Natural killer cell (primary cell): Measurements from ENCODE around the gene SEC14L2. TPM values are rescaled to one million over a fixed set of nuclear protein-coding genes. Genes with fewer than 3 reads are reported as not detected.

Experiments
- ATAC-seq, 3 donors: fragments of 150-1000 bp in 2 of 3; fragments of 200-7000 bp in 1 of 3; cut with Tn5 transposase; 1 replicate in 1 of 3; 2 replicates in 2 of 3; pipeline ENCODE4 v1.10.0; 2021; ENCODE audit warnings: mild to moderate bottlenecking in 2 of 3, moderate library complexity in 2 of 3
- DNase-seq, 2 donors: peaks; one replicate each; pipeline versions ENCODE4 v3.0.0 to v3.0.0-alpha.2; 2013 to 2021; ENCODE audit warnings: mixed read lengths in 1 of 2
- H3K27ac ChIP-seq: one replicate; pipeline ENCODE4 v1.5.1; 2013; ENCODE audit warnings: mild to moderate bottlenecking, low read length
- H3K27me3 ChIP-seq: one replicate; pipeline ENCODE4 v1.6.1; 2013; ENCODE audit warnings: low read length; ENCODE audit not compliant: control insufficient read depth, insufficient read depth
- H3K36me3 ChIP-seq: one replicate; pipeline ENCODE4 v1.6.1; 2013; ENCODE audit warnings: low read length; ENCODE audit not compliant: control insufficient read depth, insufficient read depth
- H3K4me1 ChIP-seq: one replicate; pipeline ENCODE4 v1.6.1; 2013; ENCODE audit warnings: low read length; ENCODE audit not compliant: control insufficient read depth, insufficient read depth
- H3K4me3 ChIP-seq: one replicate; pipeline ENCODE4 v1.5.1; 2013; ENCODE audit warnings: low read length
- H3K9me3 ChIP-seq: one replicate; pipeline ENCODE4 v1.6.1; 2013; ENCODE audit warnings: low read length; ENCODE audit not compliant: control insufficient read depth, insufficient read depth
- H3K27ac Mint-ChIP-seq, 2 donors: one replicate each; pipeline ENCODE4 v1.8.0; 2022; ENCODE audit warnings: mild to moderate bottlenecking in 2 of 2, mixed read lengths in 2 of 2, moderate library complexity in 1 of 2
- H3K27me3 Mint-ChIP-seq, 2 donors: one replicate each; pipeline ENCODE4 v1.8.0; 2022; ENCODE audit warnings: low read depth in 2 of 2, mixed read lengths in 2 of 2
- H3K36me3 Mint-ChIP-seq: one replicate; pipeline ENCODE4 v1.8.0; 2022; ENCODE audit warnings: mixed read lengths
- H3K4me1 Mint-ChIP-seq, 2 donors: one replicate each; pipeline ENCODE4 v1.8.0; 2022; ENCODE audit warnings: mixed read lengths in 2 of 2
- H3K4me3 Mint-ChIP-seq: one replicate; pipeline ENCODE4 v1.8.0; 2022; ENCODE audit warnings: mild to moderate bottlenecking, moderate library complexity, mixed read lengths
- H3K9me3 Mint-ChIP-seq, 2 donors: one replicate each; pipeline ENCODE4 v1.8.0; 2022; ENCODE audit warnings: mixed read lengths in 2 of 2
- WGBS: methylation state at CpG from one replicate; pipeline ENCODE4 v1.1.7; 2013; ENCODE audit warnings: missing lambda C conversion rate; ENCODE audit not compliant: insufficient coverage; 5-methylcytosine and 5-hydroxymethylcytosine counted together
- intact Hi-C: fragments of 100-400 bp; cut with micrococcal nuclease; formaldehyde crosslinking; loops from one replicate; pipeline ENCODE4 v1.14.2; 2022
- total RNA-seq, 4 donors: library from RNA; stranded (reverse); fragments of 120-200 nt in 1 of 4; gene quantifications; one replicate each; pipeline versions ENCODE4 v1.2.3 to v1.2.4, GENCODE V29; 2013 to 2022
- TF ChIP-seq, protein P1 (sequence below): fragments of 200-600 bp; IDR thresholded peaks from one replicate; pipeline ENCODE4 v1.8.0; 2022; ENCODE audit warnings: antibody characterized with exemption

The SEC14L2 gene
- total RNA-seq, 3 donors from 2014 or later (not counting 1 experiment from before 2014, with no cell fraction given), result 0.71 to 6.6 (median 2.7) TPM

DNA sequence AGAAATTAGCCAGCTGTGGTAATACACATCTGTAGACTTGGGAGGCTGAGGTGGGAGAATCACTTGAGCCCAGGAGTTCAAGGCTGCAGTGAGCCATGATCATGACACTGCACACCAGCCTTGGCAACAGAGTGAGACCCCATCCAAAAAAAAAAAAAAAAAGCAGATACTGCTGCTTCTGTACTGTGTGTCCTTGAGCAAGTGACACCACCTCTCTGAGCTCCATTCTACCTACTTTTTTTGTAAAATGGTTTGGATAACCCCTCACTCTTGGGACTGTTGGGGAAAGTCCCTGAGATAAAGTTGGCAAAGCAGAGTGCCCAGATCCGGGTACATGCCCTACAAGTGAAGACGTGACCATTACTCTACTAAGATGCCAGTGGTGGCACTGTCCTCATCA is 72.3 kb downstream of the SEC14L2 start:
- TF ChIP-seq, protein P1, sequence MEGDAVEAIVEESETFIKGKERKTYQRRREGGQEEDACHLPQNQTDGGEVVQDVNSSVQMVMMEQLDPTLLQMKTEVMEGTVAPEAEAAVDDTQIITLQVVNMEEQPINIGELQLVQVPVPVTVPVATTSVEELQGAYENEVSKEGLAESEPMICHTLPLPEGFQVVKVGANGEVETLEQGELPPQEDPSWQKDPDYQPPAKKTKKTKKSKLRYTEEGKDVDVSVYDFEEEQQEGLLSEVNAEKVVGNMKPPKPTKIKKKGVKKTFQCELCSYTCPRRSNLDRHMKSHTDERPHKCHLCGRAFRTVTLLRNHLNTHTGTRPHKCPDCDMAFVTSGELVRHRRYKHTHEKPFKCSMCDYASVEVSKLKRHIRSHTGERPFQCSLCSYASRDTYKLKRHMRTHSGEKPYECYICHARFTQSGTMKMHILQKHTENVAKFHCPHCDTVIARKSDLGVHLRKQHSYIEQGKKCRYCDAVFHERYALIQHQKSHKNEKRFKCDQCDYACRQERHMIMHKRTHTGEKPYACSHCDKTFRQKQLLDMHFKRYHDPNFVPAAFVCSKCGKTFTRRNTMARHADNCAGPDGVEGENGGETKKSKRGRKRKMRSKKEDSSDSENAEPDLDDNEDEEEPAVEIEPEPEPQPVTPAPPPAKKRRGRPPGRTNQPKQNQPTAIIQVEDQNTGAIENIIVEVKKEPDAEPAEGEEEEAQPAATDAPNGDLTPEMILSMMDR, result no peak
- DNase-seq (no peak), ATAC-seq (no peak)
- WGBS, result 72% methylated on average over 2 of the region's 2 CpGs
- peaks cover 19 to 25% of the 10 kb centered on the region in 2 donors for H3K27me3 Mint-ChIP-seq
- H3K36me3 Mint-ChIP-seq, result no peaks in the 10 kb centered on the region
- H3K4me1 Mint-ChIP-seq, result peaks cover 8% of the 10 kb centered on the region in 2 donors
- H3K27ac Mint-ChIP-seq, result no peak overlapping the region
- peaks cover 3% of the 10 kb centered on the region for H3K27me3 ChIP-seq
- H3K9me3 ChIP-seq, result no peaks in the 10 kb centered on the region
- H3K9me3 Mint-ChIP-seq, result peaks cover 0 to 2% of the 10 kb centered on the region in 2 donors
- intact Hi-C loops, result no loop called here
- no peak overlapping the region for H3K4me3 Mint-ChIP-seq
- peaks cover 15% of the 10 kb centered on the region for H3K4me1 ChIP-seq
- H3K27ac ChIP-seq, result no peak overlapping the region
- no peak overlapping the region for H3K4me3 ChIP-seq
- H3K36me3 ChIP-seq, result no peaks in the 10 kb centered on the region

DNA sequence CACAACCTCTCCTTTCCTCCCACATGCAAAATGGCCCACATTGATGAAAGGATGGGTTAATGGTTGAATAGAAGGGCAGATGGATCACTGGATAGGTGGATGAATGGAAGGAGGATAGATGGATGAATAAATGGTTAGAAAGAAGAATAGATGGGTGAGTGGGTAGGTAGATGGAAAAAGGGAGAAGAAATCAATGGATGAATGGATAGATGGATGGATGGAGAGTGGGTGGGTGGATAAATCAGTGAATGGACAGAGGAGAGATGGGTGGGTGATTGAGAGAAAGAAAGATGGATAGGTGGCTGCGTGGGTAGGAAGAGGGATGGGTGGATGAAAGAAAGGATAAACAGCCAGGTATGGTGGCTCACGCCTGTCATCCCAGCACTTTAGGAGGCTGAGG is 73.8 kb downstream of the SEC14L2 start:
- H3K36me3 Mint-ChIP-seq, result no peaks in the 10 kb centered on the region
- intact Hi-C loops, result no loop called here
- H3K27ac Mint-ChIP-seq, result no peak overlapping the region
- Histone ChIP-seq H3K9me3 (no peaks in the 10 kb centered on the region), H3K36me3 (no peaks in the 10 kb centered on the region), H3K4me1 (peaks cover 15% of the 10 kb centered on the region), H3K4me3 (no peak overlapping the region), H3K27me3 (peaks cover 10% of the 10 kb centered on the region), H3K27ac (no peak overlapping the region)
- H3K4me1 Mint-ChIP-seq, result peaks cover 8% of the 10 kb centered on the region in 2 donors
- H3K4me3 Mint-ChIP-seq, result no peak overlapping the region
- ATAC-seq, result no peak
- 95% methylated on average over 2 of the region's 2 CpGs for WGBS
- H3K27me3 Mint-ChIP-seq, result peaks cover 14 to 19% of the 10 kb centered on the region in 2 donors
- no peaks in the 10 kb centered on the region for H3K9me3 Mint-ChIP-seq
- TF ChIP-seq, protein P1, result no peak
- DNase-seq, result no peak

- Mint-ChIP-seq H3K27ac (peak within 1 kb of the TSS; percentile 70 to 74), H3K9me3 (no peaks in the 10 kb centered on the region), H3K4me3 (no peak within 1 kb of the TSS), H3K4me1 (peaks cover 8% of the 10 kb centered on the region in 2 donors), H3K27me3 (peaks cover 7 to 17% of the 10 kb centered on the region in 2 donors), H3K36me3 (no peaks in the 10 kb centered on the region)
- DNase-seq (no peak), ATAC-seq (no peak)
- Histone ChIP-seq H3K9me3 (no peaks in the 10 kb centered on the region), H3K27me3 (peaks cover 10% of the 10 kb centered on the region), H3K27ac (no peak within 1 kb of the TSS), H3K4me3 (no peak within 1 kb of the TSS), H3K36me3 (no peaks in the 10 kb centered on the region), H3K4me1 (peaks cover 15% of the 10 kb centered on the region)
- TF ChIP-seq, protein P1, result no peak
- intact Hi-C loops, result no loop called here
- 81% methylated on average over 13 of the region's 13 CpGs for WGBS
These were observed 74.9 kb downstream of the SEC14L2 start, which contains the start of gene SEC14L3 for GRCh38 chr22:30471616-30472318. Gene SEC14L3 (minus strand): TSS chr22:30472017. CDS start chr22:30471958, 59 bp downstream.
